Measurements from ENCODE around the gene WDR91.

GRCh38 chr7:135168001-135168400, 43.3 kb downstream of the WDR91 start:
- TF ChIP-seq POLR2AphosphoS5 (IDR thresholded peaks at IDR 0.05; ENCODE audit: insufficient read depth, low read depth, low read length) = no peak
- no peak for TF ChIP-seq GATA2 (IDR thresholded peaks at IDR 0.05; ENCODE audit: insufficient read depth, insufficient read length, low read depth, low read length)

All from endothelial cell of umbilical vein (primary cell).